CD4-positive, CD25-positive, alpha-beta regulatory T cell (primary cell): ENCODE data around the gene LRPAP1. TPM values are rescaled to one million over a fixed set of nuclear protein-coding genes. Genes with fewer than 3 reads are reported as not detected.
"Not testable (repeated sequence)": the region's sequence is repeated elsewhere in the genome, so short reads cannot be mapped to it uniquely, and the experiment has no call there.

Experiments used
- ATAC-seq, 2 donors: fragments of 150-1000 bp; cut with Tn5 transposase; one replicate each; pipeline ENCODE4 v1.10.0; 2021; ENCODE audit warnings: low read depth in 2 of 2, moderate number of reproducible peaks in 2 of 2, moderate library complexity in 1 of 2
- DNase-seq, 3 donors: peaks; one replicate each; pipeline versions ENCODE4 v3.0.0 to v3.0.0-alpha.2; 2012 to 2022; ENCODE audit warnings: mixed read lengths in 1 of 3
- H3K27ac ChIP-seq: one replicate; pipeline ENCODE4 v1.7.0; 2013; ENCODE audit warnings: mild to moderate bottlenecking, low read length; ENCODE audit not compliant: insufficient read depth, poor library complexity, severe bottlenecking
- H3K27me3 ChIP-seq: one replicate; pipeline ENCODE4 v1.7.0; 2013; ENCODE audit warnings: low read length; ENCODE audit not compliant: control insufficient read depth, insufficient read depth
- H3K36me3 ChIP-seq: one replicate; pipeline ENCODE4 v1.7.0; 2013; ENCODE audit warnings: mild to moderate bottlenecking, low read length, moderate library complexity; ENCODE audit not compliant: control insufficient read depth, insufficient read depth
- H3K4me1 ChIP-seq: 2 replicates; pipeline ENCODE4 v1.7.0; 2013; ENCODE audit warnings: mild to moderate bottlenecking, low read length; ENCODE audit not compliant: insufficient read depth, control insufficient read depth, poor library complexity, severe bottlenecking
- H3K4me3 ChIP-seq: one replicate; pipeline ENCODE4 v1.7.0; 2013; ENCODE audit warnings: low read depth, mild to moderate bottlenecking, low read length, moderate library complexity
- H3K9me3 ChIP-seq, 2 experiments: 1 replicate in 1 of 2; 2 replicates in 1 of 2; pipeline ENCODE4 v1.7.0; 2013; ENCODE audit warnings: low read length in 2 of 2, mild to moderate bottlenecking in 1 of 2, moderate library complexity in 1 of 2; ENCODE audit not compliant: control insufficient read depth in 2 of 2
- H3K27ac Mint-ChIP-seq, 3 donors: one replicate each; pipeline ENCODE4 v1.8.0; 2020 to 2022; ENCODE audit warnings: mild to moderate bottlenecking in 3 of 3, mixed read lengths in 3 of 3, moderate library complexity in 2 of 3
- H3K27me3 Mint-ChIP-seq: one replicate; pipeline ENCODE4 v1.8.0; 2022; ENCODE audit warnings: mild to moderate bottlenecking, mixed read lengths
- H3K36me3 Mint-ChIP-seq: one replicate; pipeline ENCODE4 v1.8.0; 2020; ENCODE audit warnings: mixed read lengths
- H3K4me1 Mint-ChIP-seq, 4 donors: one replicate each; pipeline ENCODE4 v1.8.0; 2020 to 2022; ENCODE audit warnings: mixed read lengths in 4 of 4, mild to moderate bottlenecking in 1 of 4
- H3K4me3 Mint-ChIP-seq, 4 donors: one replicate each; pipeline ENCODE4 v1.8.0; 2020 to 2022; ENCODE audit warnings: mild to moderate bottlenecking in 4 of 4, mixed read lengths in 4 of 4, moderate library complexity in 3 of 4
- H3K9me3 Mint-ChIP-seq, 7 donors: one replicate each; pipeline ENCODE4 v1.8.0; 2020 to 2022; ENCODE audit warnings: mixed read lengths in 7 of 7, mild to moderate bottlenecking in 3 of 7, moderate library complexity in 2 of 7
- polyA plus RNA-seq, 4 donors: library from polyadenylated mRNA; unstranded; fragments of 300-500 nt; fragmentation: Illumina TruSeq; gene quantifications; one replicate each; pipeline ENCODE4 v1.2.3, GENCODE V29; 2021
- total RNA-seq: library from RNA; stranded (reverse); gene quantifications from one replicate; pipeline ENCODE4 v1.2.3, GENCODE V29; 2022

Gene LRPAP1
- total and polyA plus RNA-seq, 5 donors from 2014 or later = 78.4 to 111 (median 99.2) TPM

GRCh38 chr4:3557676-3558513 lies 25.7 kb upstream of the LRPAP1 start:
- not testable (repeated sequence) for H3K9me3 ChIP-seq, H3K9me3 Mint-ChIP-seq, H3K4me3 Mint-ChIP-seq, H3K27ac Mint-ChIP-seq, DNase-seq, H3K4me1 ChIP-seq, H3K27me3 ChIP-seq, H3K36me3 ChIP-seq, H3K27me3 Mint-ChIP-seq, ATAC-seq, H3K4me1 Mint-ChIP-seq, H3K36me3 Mint-ChIP-seq, H3K27ac ChIP-seq, H3K4me3 ChIP-seq

GRCh38 chr4:3557088-3557492 lies 24.9 kb upstream of the LRPAP1 start:
- H3K4me1 ChIP-seq, H3K27ac ChIP-seq, H3K36me3 Mint-ChIP-seq, H3K9me3 ChIP-seq, ATAC-seq, H3K4me1 Mint-ChIP-seq, H3K27me3 ChIP-seq, H3K4me3 ChIP-seq, H3K27me3 Mint-ChIP-seq, H3K27ac Mint-ChIP-seq, H3K4me3 Mint-ChIP-seq, H3K36me3 ChIP-seq, H3K9me3 Mint-ChIP-seq: not testable (repeated sequence)
- DNase-seq = peak in 1 of 3 donors; percentile 43

- not testable (repeated sequence) for H3K9me3 Mint-ChIP-seq, H3K4me1 ChIP-seq, DNase-seq, H3K36me3 Mint-ChIP-seq, H3K4me3 ChIP-seq, ATAC-seq, H3K27ac Mint-ChIP-seq, H3K27me3 ChIP-seq, H3K4me3 Mint-ChIP-seq, H3K9me3 ChIP-seq, H3K27me3 Mint-ChIP-seq, H3K4me1 Mint-ChIP-seq, H3K36me3 ChIP-seq, H3K27ac ChIP-seq
Measured at GRCh38 chr4:3556244-3556867, 24.1 kb upstream of the LRPAP1 start.

GRCh38 chr4:3555459-3556070 lies 23.3 kb upstream of the LRPAP1 start:
- not testable (repeated sequence) for H3K27me3 ChIP-seq, H3K27me3 Mint-ChIP-seq, H3K36me3 Mint-ChIP-seq, DNase-seq, H3K4me3 Mint-ChIP-seq, H3K36me3 ChIP-seq, H3K27ac Mint-ChIP-seq, H3K4me1 Mint-ChIP-seq, ATAC-seq, H3K4me1 ChIP-seq, H3K27ac ChIP-seq, H3K9me3 Mint-ChIP-seq, H3K4me3 ChIP-seq, H3K9me3 ChIP-seq

- not testable (repeated sequence) for DNase-seq, H3K4me3 ChIP-seq, H3K27ac Mint-ChIP-seq, H3K36me3 ChIP-seq, H3K4me1 ChIP-seq, H3K4me3 Mint-ChIP-seq, H3K4me1 Mint-ChIP-seq, H3K9me3 Mint-ChIP-seq, H3K36me3 Mint-ChIP-seq, H3K9me3 ChIP-seq, H3K27ac ChIP-seq, H3K27me3 Mint-ChIP-seq, ATAC-seq, H3K27me3 ChIP-seq
Measured at GRCh38 chr4:3551366-3551765, 19.1 kb upstream of the LRPAP1 start.

GRCh38 chr4:3550792-3551325 lies 18.6 kb upstream of the LRPAP1 start:
- not testable (repeated sequence) for H3K9me3 Mint-ChIP-seq, H3K4me3 Mint-ChIP-seq, H3K4me1 Mint-ChIP-seq, H3K27me3 ChIP-seq, H3K27ac ChIP-seq, H3K4me3 ChIP-seq, ATAC-seq, H3K9me3 ChIP-seq, H3K4me1 ChIP-seq, H3K27ac Mint-ChIP-seq, H3K36me3 Mint-ChIP-seq, H3K36me3 ChIP-seq, H3K27me3 Mint-ChIP-seq, DNase-seq

DNA sequence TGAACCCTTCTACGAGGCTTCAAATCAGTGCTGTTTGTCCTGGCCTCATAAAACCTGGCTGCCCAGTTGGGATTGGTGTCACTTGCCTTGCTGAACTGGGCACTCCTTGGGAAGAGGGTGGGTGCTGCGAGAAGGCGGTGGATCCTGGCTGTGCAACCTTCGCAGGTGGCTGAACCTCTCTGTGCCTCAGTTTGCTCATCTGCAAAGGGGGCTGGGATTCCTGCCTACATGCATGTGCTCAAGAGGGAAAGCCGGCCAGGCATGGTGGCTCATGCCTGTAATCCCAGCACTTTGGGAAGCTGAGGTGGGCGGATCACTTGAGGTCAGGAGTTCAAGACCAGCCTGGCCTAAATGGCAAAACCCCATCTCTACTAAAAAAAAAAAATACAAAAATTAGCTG lies 17.8 kb upstream of the LRPAP1 start:
- H3K27me3 ChIP-seq, H3K36me3 ChIP-seq, H3K4me1 ChIP-seq, H3K4me3 Mint-ChIP-seq, ATAC-seq, H3K4me3 ChIP-seq, H3K27ac Mint-ChIP-seq, H3K36me3 Mint-ChIP-seq, H3K27me3 Mint-ChIP-seq, H3K4me1 Mint-ChIP-seq, H3K27ac ChIP-seq, H3K9me3 ChIP-seq, DNase-seq, H3K9me3 Mint-ChIP-seq: not testable (repeated sequence)

- H3K9me3 ChIP-seq, ATAC-seq, H3K27me3 ChIP-seq, DNase-seq, H3K36me3 ChIP-seq, H3K4me3 Mint-ChIP-seq, H3K27ac Mint-ChIP-seq, H3K36me3 Mint-ChIP-seq, H3K4me1 Mint-ChIP-seq, H3K27me3 Mint-ChIP-seq, H3K9me3 Mint-ChIP-seq, H3K4me3 ChIP-seq, H3K27ac ChIP-seq, H3K4me1 ChIP-seq: not testable (repeated sequence)
Measured at GRCh38 chr4:3549694-3550001, 17.4 kb upstream of the LRPAP1 start.
